ENCODE results near the gene BARHL1. TPM values are rescaled to one million over a fixed set of nuclear protein-coding genes. Genes with fewer than 3 reads are reported as not detected.

BARHL1 gene
- total and polyA plus RNA-seq, 2 donors (not counting 3 experiments of a cell fraction or from before 2014, with no cell fraction given): not detected

DNA sequence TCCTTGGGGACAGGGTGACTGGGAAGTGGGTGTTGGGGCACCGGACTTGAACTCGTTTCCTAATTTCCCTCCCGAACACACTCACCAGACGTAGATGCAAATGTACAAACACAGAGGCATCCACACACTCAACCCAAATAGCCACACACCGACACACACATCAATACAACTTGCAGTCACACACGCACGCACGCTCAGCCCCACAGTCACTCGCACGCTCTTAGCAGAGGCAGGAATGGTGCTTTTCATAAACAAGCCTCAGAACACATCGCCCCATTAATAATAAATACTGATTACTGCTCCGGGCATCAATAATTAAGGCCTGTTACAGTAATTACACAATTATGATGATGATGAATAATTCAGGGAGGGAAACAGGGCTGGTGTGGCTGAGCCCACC lies 5.7 kb downstream of the BARHL1 start:
- intact Hi-C loops (cut with micrococcal nuclease): no loop called here
- Histone ChIP-seq H3K27me3 (ENCODE audit: control insufficient read depth in 2 of 2, insufficient read depth in 2 of 2, low read length in 2 of 2) (peaks cover 85 to 90% of the 10 kb centered on the region in 2 experiments), H3K27ac (ENCODE audit: insufficient read depth, low read depth, low read length) (no peak overlapping the region), H4K20me1 (replicated peaks; ENCODE audit: control insufficient read depth, extremely low read depth, insufficient read depth, low read length) (no peaks in the 10 kb centered on the region), H3K9me1 (replicated peaks; ENCODE audit: control insufficient read depth, extremely low read depth, insufficient read depth, low read length) (no peaks in the 10 kb centered on the region), H2AFZ (ENCODE audit: low read depth, low read length) (no peak overlapping the region), H3K4me2 (ENCODE audit: insufficient read depth, low read length) (no peak overlapping the region), H3K4me1 (ENCODE audit: control insufficient read depth, extremely low read depth, insufficient read depth, low read length) (peaks cover 10% of the 10 kb centered on the region), H3K9ac (replicated peaks; ENCODE audit: extremely low read depth, insufficient read depth, low read length) (no peak overlapping the region), H3K4me3 (replicated peaks in 1 of 3; ENCODE audit: insufficient read depth in 1 of 3, low read depth in 1 of 3, low read length in 3 of 3) (no peak overlapping the region), H3K36me3 (ENCODE audit: control insufficient read depth in 2 of 2, extremely low read depth in 1 of 2, insufficient read depth in 2 of 2, low read length in 2 of 2) (no peaks in the 10 kb centered on the region), H3K9me3 (replicated peaks; ENCODE audit: control insufficient read depth, insufficient read depth, low read length) (no peaks in the 10 kb centered on the region), H3K79me2 (ENCODE audit: control insufficient read depth, insufficient read depth, low read length) (no peaks in the 10 kb centered on the region)
- dilution Hi-C loops (cut with MboI; ENCODE audit: extremely low pct_ligation_motif_present, low sequenced_read_pairs): no loop called here
- POLR2A ChIA-PET: no interaction called here
- TF ChIP-seq GATA2 (IDR thresholded peaks at IDR 0.05; ENCODE audit: insufficient read depth, insufficient read length, low read depth, low read length) (no peak), POLR2A (IDR thresholded peaks at IDR 0.05; ENCODE audit: low read depth, low read length) (no peak), POLR2AphosphoS5 (IDR thresholded peaks at IDR 0.05; ENCODE audit: insufficient read depth, low read depth, low read length) (no peak), MYC (IDR thresholded peaks at IDR 0.05; ENCODE audit: low read depth, low read length) (no peak), EZH2 (IDR thresholded peaks at IDR 0.05; ENCODE audit: borderline replicate concordance, low read depth, low read length, severe bottlenecking) (no peak), JUN (IDR thresholded peaks at IDR 0.05; ENCODE audit: borderline replicate concordance, insufficient read depth, insufficient read length, low read depth) (no peak), FOS (IDR thresholded peaks at IDR 0.05; ENCODE audit: borderline replicate concordance, insufficient read depth, low read length) (no peak)
- TF ChIP-seq, protein P1, sequence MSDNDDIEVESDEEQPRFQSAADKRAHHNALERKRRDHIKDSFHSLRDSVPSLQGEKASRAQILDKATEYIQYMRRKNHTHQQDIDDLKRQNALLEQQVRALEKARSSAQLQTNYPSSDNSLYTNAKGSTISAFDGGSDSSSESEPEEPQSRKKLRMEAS (IDR thresholded peaks at IDR 0.05; ENCODE audit: insufficient read depth, insufficient read length): no peak
- TF ChIP-seq, protein P2, sequence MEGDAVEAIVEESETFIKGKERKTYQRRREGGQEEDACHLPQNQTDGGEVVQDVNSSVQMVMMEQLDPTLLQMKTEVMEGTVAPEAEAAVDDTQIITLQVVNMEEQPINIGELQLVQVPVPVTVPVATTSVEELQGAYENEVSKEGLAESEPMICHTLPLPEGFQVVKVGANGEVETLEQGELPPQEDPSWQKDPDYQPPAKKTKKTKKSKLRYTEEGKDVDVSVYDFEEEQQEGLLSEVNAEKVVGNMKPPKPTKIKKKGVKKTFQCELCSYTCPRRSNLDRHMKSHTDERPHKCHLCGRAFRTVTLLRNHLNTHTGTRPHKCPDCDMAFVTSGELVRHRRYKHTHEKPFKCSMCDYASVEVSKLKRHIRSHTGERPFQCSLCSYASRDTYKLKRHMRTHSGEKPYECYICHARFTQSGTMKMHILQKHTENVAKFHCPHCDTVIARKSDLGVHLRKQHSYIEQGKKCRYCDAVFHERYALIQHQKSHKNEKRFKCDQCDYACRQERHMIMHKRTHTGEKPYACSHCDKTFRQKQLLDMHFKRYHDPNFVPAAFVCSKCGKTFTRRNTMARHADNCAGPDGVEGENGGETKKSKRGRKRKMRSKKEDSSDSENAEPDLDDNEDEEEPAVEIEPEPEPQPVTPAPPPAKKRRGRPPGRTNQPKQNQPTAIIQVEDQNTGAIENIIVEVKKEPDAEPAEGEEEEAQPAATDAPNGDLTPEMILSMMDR (IDR thresholded peaks at IDR 0.05; ENCODE audit: extremely low read depth in 1 of 2, insufficient read depth in 1 of 2, low read depth in 1 of 2, low read length in 2 of 2): no peak
- FAIRE-seq: no peak
- CTCF ChIA-PET: no interaction called here
- no TSS peak for BruUV-seq (replicated peaks)
- no peak for DNase-seq (ENCODE audit: low read depth, low spot score)

Measured in endothelial cell of umbilical vein (primary cell).